ENCODE results near the gene RNU6-7. TPM values are rescaled to one million over a fixed set of nuclear protein-coding genes. Genes with fewer than 3 reads are reported as not detected.

Gene RNU6-7
- total and polyA plus RNA-seq, 2 of the 13 experiments (the other 11 are each of a cell fraction or from before 2014, with no cell fraction given) = under 0.01 TPM; not detected in 1

GRCh38 chr14:32202998-32203882 lies 1.4 kb downstream of the RNU6-7 start, which contains the start of gene RNU6-8 (continued):
- TF ChIP-seq PAXIP1 (CRISPR knock-in tag; conservative IDR thresholded peaks at IDR 0.05) = peak; percentile 61
- no peak; the same call in 1 of the 2 replicates for TF ChIP-seq AKNA (CRISPR knock-in tag; IDR thresholded peaks at IDR 0.05; ENCODE audit: borderline replicate concordance)
- no peak for TF ChIP-seq NBN (conservative IDR thresholded peaks at IDR 0.05)
- TF ChIP-seq GLMP (CRISPR knock-in tag; IDR thresholded peaks at IDR 0.05; ENCODE audit: borderline replicate concordance) = 0 out of 2 replicates have a peak, but pooled peaks have one; percentile 36
- TF ChIP-seq ZNF3 (CRISPR knock-in tag; IDR thresholded peaks at IDR 0.05) = no peak; the same call in 1 of the 2 replicates
- no peak for TF ChIP-seq KDM6A (CRISPR knock-in tag; IDR thresholded peaks at IDR 0.05; ENCODE audit: low read depth)
- no peak for TF ChIP-seq RNF219 (CRISPR knock-in tag; IDR thresholded peaks at IDR 0.05)
- peak; percentile 78; the same call in 1 of the 2 replicates for TF ChIP-seq KLF15 (CRISPR knock-in tag; IDR thresholded peaks at IDR 0.05; ENCODE audit: borderline replicate concordance)
- peak; percentile 56; the same call in 1 of the 2 replicates for TF ChIP-seq ZSCAN25 (CRISPR knock-in tag; IDR thresholded peaks at IDR 0.05)
- TF ChIP-seq KAT7 (CRISPR knock-in tag; IDR thresholded peaks at IDR 0.05; ENCODE audit: borderline replicate concordance) = peak; percentile 91
- TF ChIP-seq RNF2 (conservative IDR thresholded peaks at IDR 0.05; ENCODE audit: low read depth) = peak; percentile 95
- peak; percentile 78; the same call in 1 of the 2 replicates for TF ChIP-seq KAT8 (CRISPR knock-in tag; IDR thresholded peaks at IDR 0.05)
- peak; percentile 91 for TF ChIP-seq ZNF276 (CRISPR knock-in tag; IDR thresholded peaks at IDR 0.05; ENCODE audit: low read depth)
